ENCODE measurements around the gene COL18A1. TPM values are rescaled to one million over a fixed set of nuclear protein-coding genes. Genes with fewer than 3 reads are reported as not detected.

COL18A1 gene
- polyA plus RNA-seq, 1 experiment, result 25.3 TPM

GRCh38 chr21:45468971-45469272, 64.0 kb downstream of the COL18A1 start:
- H3K4me3 ChIP-seq (ENCODE audit: low read depth, low read length), result no peak overlapping the region
- H3K27ac ChIP-seq (ENCODE audit: low read depth, low read length), result no peak overlapping the region
- no peaks in the 10 kb centered on the region for H3K27me3 ChIP-seq (ENCODE audit: control insufficient read depth, insufficient read depth, low read length)
- ChIA-PET POLR2A (no interaction called here), CTCF (no interaction called here)
- TF ChIP-seq, protein P1, sequence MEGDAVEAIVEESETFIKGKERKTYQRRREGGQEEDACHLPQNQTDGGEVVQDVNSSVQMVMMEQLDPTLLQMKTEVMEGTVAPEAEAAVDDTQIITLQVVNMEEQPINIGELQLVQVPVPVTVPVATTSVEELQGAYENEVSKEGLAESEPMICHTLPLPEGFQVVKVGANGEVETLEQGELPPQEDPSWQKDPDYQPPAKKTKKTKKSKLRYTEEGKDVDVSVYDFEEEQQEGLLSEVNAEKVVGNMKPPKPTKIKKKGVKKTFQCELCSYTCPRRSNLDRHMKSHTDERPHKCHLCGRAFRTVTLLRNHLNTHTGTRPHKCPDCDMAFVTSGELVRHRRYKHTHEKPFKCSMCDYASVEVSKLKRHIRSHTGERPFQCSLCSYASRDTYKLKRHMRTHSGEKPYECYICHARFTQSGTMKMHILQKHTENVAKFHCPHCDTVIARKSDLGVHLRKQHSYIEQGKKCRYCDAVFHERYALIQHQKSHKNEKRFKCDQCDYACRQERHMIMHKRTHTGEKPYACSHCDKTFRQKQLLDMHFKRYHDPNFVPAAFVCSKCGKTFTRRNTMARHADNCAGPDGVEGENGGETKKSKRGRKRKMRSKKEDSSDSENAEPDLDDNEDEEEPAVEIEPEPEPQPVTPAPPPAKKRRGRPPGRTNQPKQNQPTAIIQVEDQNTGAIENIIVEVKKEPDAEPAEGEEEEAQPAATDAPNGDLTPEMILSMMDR (IDR thresholded peaks at IDR 0.05; ENCODE audit: low read depth, low read length), result no peak
- DNase-seq (ENCODE audit: low read depth, low spot score), result no peak
- no peaks in the 10 kb centered on the region; the same call in 1 of the 2 replicates for H3K9me3 ChIP-seq (ENCODE audit: control insufficient read depth, insufficient read depth, low read length)

DNA sequence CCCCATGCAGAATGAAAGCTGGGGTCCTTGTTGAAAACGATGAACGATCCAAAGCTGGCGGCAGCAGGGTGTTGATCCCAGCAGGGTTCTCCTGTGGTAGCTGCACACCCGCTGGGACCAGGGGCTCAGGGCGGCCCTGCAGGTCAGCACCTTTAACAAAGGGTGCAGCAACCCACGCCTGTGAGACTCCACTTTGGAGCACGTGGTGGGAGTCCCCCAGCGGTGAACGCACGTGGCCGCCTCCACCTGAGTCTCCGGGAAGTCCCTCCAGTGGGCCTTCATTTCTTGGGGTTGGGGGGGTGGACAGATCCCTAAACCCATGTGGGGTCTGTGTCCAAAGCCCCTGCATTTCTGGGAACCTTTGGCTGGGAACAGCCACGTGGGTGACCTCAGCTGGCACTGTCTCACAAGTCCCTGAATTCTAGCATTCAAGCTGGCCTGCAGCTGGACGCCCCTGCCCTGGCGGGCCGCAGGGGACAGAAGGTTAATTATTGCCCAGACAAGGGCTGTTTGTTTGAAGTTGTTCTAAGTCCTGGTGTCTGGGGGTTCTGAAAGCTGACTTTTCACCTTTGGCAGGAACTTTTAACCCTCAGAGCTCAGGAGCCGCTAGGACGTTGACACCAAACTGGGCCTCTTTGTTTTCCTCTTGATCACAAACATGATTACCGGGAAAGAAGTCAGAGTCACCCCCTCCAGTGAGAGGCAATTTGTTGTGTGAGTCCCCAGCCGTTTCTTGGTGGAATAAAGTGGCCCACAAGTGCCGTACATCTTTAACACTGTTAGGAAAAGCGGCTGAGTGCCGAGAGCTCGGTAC, 64.5 kb downstream of the COL18A1 start:
- peaks cover under 1% of the 10 kb centered on the region; the same call in 1 of the 2 replicates for H3K9me3 ChIP-seq (ENCODE audit: control insufficient read depth, insufficient read depth, low read length)
- no peak overlapping the region for H3K4me3 ChIP-seq (ENCODE audit: low read depth, low read length)
- no peak for DNase-seq (ENCODE audit: low read depth, low spot score)
- ChIA-PET CTCF (interaction anchor here (0.8 kb wide), 1 partner anchor 177 kb away, joined by 3 read pairs; no protein-coding TSS in a partner anchor), POLR2A (interaction anchor here (2.6 kb wide), 1 partner anchor 9 kb away, joined by 13 read pairs; no protein-coding TSS in a partner anchor)
- H3K27ac ChIP-seq (ENCODE audit: low read depth, low read length), result peak overlapping the region; percentile 41
- no peaks in the 10 kb centered on the region for H3K27me3 ChIP-seq (ENCODE audit: control insufficient read depth, insufficient read depth, low read length)
- TF ChIP-seq, protein P1 (IDR thresholded peaks at IDR 0.05; ENCODE audit: low read depth, low read length), result no peak

- no peak overlapping the region for H3K4me3 ChIP-seq (ENCODE audit: low read depth, low read length)
- TF ChIP-seq, protein P1 (IDR thresholded peaks at IDR 0.05; ENCODE audit: low read depth, low read length), result no peak
- peak overlapping the region; percentile 41 for H3K27ac ChIP-seq (ENCODE audit: low read depth, low read length)
- ChIA-PET CTCF (interaction anchor here (0.8 kb wide), 1 partner anchor 177 kb away, joined by 3 read pairs; no protein-coding TSS in a partner anchor), POLR2A (interaction anchor here (2.6 kb wide), 1 partner anchor 10 kb away, joined by 13 read pairs; no protein-coding TSS in a partner anchor)
- no peak for DNase-seq (ENCODE audit: low read depth, low spot score)
- no peaks in the 10 kb centered on the region for H3K27me3 ChIP-seq (ENCODE audit: control insufficient read depth, insufficient read depth, low read length)
- peaks cover 4% of the 10 kb centered on the region; the same call in 1 of the 2 replicates for H3K9me3 ChIP-seq (ENCODE audit: control insufficient read depth, insufficient read depth, low read length)
Observed at GRCh38 chr21:45470087-45470515, 65.1 kb downstream of the COL18A1 start.

- CTCF ChIA-PET, result interaction anchor here (1.0 to 1.2 kb wide), 2 partner anchors 331 to 334 kb away, joined by 3 read pairs; no protein-coding TSS in a partner anchor
Observed at GRCh38 chr21:45470773-45471524, 66.0 kb downstream of the COL18A1 start.

More at GRCh38 chr21:45470773-45471524, 66.0 kb downstream of the COL18A1 start:
- Histone ChIP-seq H3K27ac (ENCODE audit: low read depth, low read length) (peak overlapping the region; percentile 91), H3K27me3 (ENCODE audit: control insufficient read depth, insufficient read depth, low read length) (no peaks in the 10 kb centered on the region), H3K9me3 (ENCODE audit: control insufficient read depth, insufficient read depth, low read length) (peaks cover 4% of the 10 kb centered on the region; the same call in 1 of the 2 replicates), H3K4me3 (ENCODE audit: low read depth, low read length) (peak overlapping the region; percentile 25; the same call in 1 of the 2 replicates)
- POLR2A ChIA-PET, result interaction anchor here (2.6 kb wide), 1 partner anchor 11 kb away, joined by 13 read pairs; no protein-coding TSS in a partner anchor
- TF ChIP-seq, protein P1 (IDR thresholded peaks at IDR 0.05; ENCODE audit: low read depth, low read length), result no peak
- DNase-seq (ENCODE audit: low read depth, low spot score), result peak; percentile 74
